IMR-90 (cell line): ENCODE measurements around the gene DAPK3.

Experiments used
- CEBPB ChIP-seq: IDR thresholded peaks from 2 replicates; pipeline ENCODE4 v1.6.1; 2012; ENCODE audit warnings: low read depth, low read length, improper control_type of control experiment
- CTCF ChIP-seq: conservative IDR thresholded peaks from 2 replicates; pipeline ENCODE4 v1.5.1; 2012; ENCODE audit warnings: mild to moderate bottlenecking, low read depth, low read length, improper control_type of control experiment
- ELK1 ChIP-seq: fragments of 150-350 bp; IDR thresholded peaks from 2 replicates; pipeline ENCODE4 v1.6.1; 2016; ENCODE audit warnings: low read depth, mild to moderate bottlenecking, low read length, moderate library complexity, borderline replicate concordance
- MAFK ChIP-seq: IDR thresholded peaks from 2 replicates; pipeline ENCODE4 v1.6.1; 2012; ENCODE audit warnings: low read depth, low read length, improper control_type of control experiment
- MAZ ChIP-seq: IDR thresholded peaks from 2 replicates; pipeline ENCODE4 v1.6.1; 2012; ENCODE audit warnings: low read depth, mild to moderate bottlenecking, low read length, improper control_type of control experiment, moderate library complexity, borderline replicate concordance
- MXI1 ChIP-seq: IDR thresholded peaks from 2 replicates; pipeline ENCODE4 v1.6.1; 2012; ENCODE audit warnings: low read depth, mild to moderate bottlenecking, low read length, moderate library complexity, borderline replicate concordance
- NFE2L2 ChIP-seq: fragments of 150-350 bp; IDR thresholded peaks from 2 replicates; pipeline ENCODE4 v1.6.1; 2016; ENCODE audit warnings: low read depth, mild to moderate bottlenecking, low read length
- POLR2A ChIP-seq: IDR thresholded peaks from 2 replicates; pipeline ENCODE4 v1.6.1; 2012; ENCODE audit warnings: mild to moderate bottlenecking, low read depth, low read length
- RAD21 ChIP-seq: IDR thresholded peaks from 2 replicates; pipeline ENCODE4 v1.6.1; 2012; ENCODE audit warnings: low read length, improper control_type of control experiment
- RCOR1 ChIP-seq: IDR thresholded peaks from 2 replicates; pipeline ENCODE4 v1.6.1; 2012; ENCODE audit warnings: mild to moderate bottlenecking, low read length, improper control_type of control experiment; ENCODE audit not compliant: insufficient replicate concordance
- RFX5 ChIP-seq: IDR thresholded peaks from 2 replicates; pipeline ENCODE4 v1.8.0; 2012; ENCODE audit warnings: low read depth, mild to moderate bottlenecking, low read length, moderate library complexity
- SMC3 ChIP-seq: fragments of 150-350 bp; IDR thresholded peaks from 2 replicates; pipeline ENCODE4 v1.6.1; 2016; ENCODE audit warnings: low read depth, mild to moderate bottlenecking, antibody characterized with exemption, low read length, moderate library complexity
- USF2 ChIP-seq: fragments of 150-350 bp; IDR thresholded peaks from 2 replicates; pipeline ENCODE4 v1.6.1; 2017; ENCODE audit warnings: mild to moderate bottlenecking, antibody characterized with exemption, low read length, low read depth

- TF ChIP-seq CTCF (no peak), MAZ (no peak), SMC3 (no peak), MXI1 (no peak), RFX5 (no peak), POLR2A (no peak), RAD21 (no peak), MAFK (no peak), RCOR1 (no peak), CEBPB (no peak), NFE2L2 (no peak), ELK1 (no peak), USF2 (no peak)
Measured at GRCh38 chr19:4015705-4016402, 45.0 kb upstream of the DAPK3 start.
